Aorta (tissue), 5 donors: ENCODE results near the gene ATXN7. TPM values are rescaled to one million over a fixed set of nuclear protein-coding genes. Genes with fewer than 3 reads are reported as not detected.

ENCODE experiments used
- ATAC-seq: fragments of 200-7000 bp; cut with Tn5 transposase; one replicate; pipeline ENCODE4 v1.9.1; 2022; ENCODE audit warnings: moderate library complexity; ENCODE audit not compliant: low FRiP score
- DNase-seq, 2 donors: peaks; one replicate each; pipeline ENCODE4 v3.0.0-alpha.2; 2020
- H3K27ac ChIP-seq, 2 donors: one replicate each; pipeline ENCODE4 v1.5.1; 2013; ENCODE audit warnings: low read length in 2 of 2, mild to moderate bottlenecking in 2 of 2, moderate library complexity in 2 of 2, control low read depth in 1 of 2, inconsistent platforms in 1 of 2, low read depth in 1 of 2
- H3K27me3 ChIP-seq, 2 donors: one replicate each; pipeline ENCODE4 v1.6.1; 2013; ENCODE audit warnings: control low read depth in 1 of 2, low read length in 1 of 2, mild to moderate bottlenecking in 1 of 2, moderate library complexity in 1 of 2; ENCODE audit not compliant: insufficient read depth in 2 of 2, control insufficient read depth in 1 of 2
- H3K36me3 ChIP-seq, 2 donors: one replicate each; pipeline ENCODE4 v1.6.1; 2013; ENCODE audit warnings: control low read depth in 1 of 2, low read length in 1 of 2, mild to moderate bottlenecking in 1 of 2; ENCODE audit not compliant: insufficient read depth in 2 of 2, control insufficient read depth in 1 of 2
- H3K4me1 ChIP-seq, 2 donors: one replicate each; pipeline ENCODE4 v1.6.1; 2013; ENCODE audit warnings: low read length in 2 of 2, control low read depth in 1 of 2, mild to moderate bottlenecking in 1 of 2, moderate library complexity in 1 of 2; ENCODE audit not compliant: insufficient read depth in 2 of 2, control insufficient read depth in 1 of 2
- H3K4me3 ChIP-seq, 2 donors: one replicate each; pipeline ENCODE4 v1.5.1; 2013; ENCODE audit warnings: low read length in 2 of 2, control low read depth in 1 of 2, mild to moderate bottlenecking in 1 of 2
- H3K9me3 ChIP-seq: one replicate; pipeline ENCODE4 v1.6.1; 2013; ENCODE audit warnings: mild to moderate bottlenecking, low read length; ENCODE audit not compliant: control insufficient read depth
- WGBS, 2 donors: extraction: QIAGEN DNeasy Blood & Tissue Kit; methylation state at CpG; one replicate each; pipeline ENCODE4 v1.1.7; 2013; 5-methylcytosine and 5-hydroxymethylcytosine counted together
- intact Hi-C, 2 donors: fragments of 100-400 bp; cut with DNase I; formaldehyde crosslinking; loops; one replicate each; pipeline versions ENCODE4 v1.14.2 to v1.15.0; 2022
- polyA plus RNA-seq, 2 donors: library from polyadenylated mRNA; stranded (reverse); fragments of 200-250 nt; gene quantifications; one replicate each; pipeline ENCODE4 v1.2.3, GENCODE V29; 2013
- total RNA-seq, 2 donors: library from RNA; stranded (reverse); fragmentation: NEBNext Ultra II Directional; extraction: Animal tissue kit (Norgen Biotek cat#: 25700); gene quantifications; one replicate each; pipeline ENCODE4 v1.2.1, GENCODE V29; 2021
- donor health status: healthy with polysubstance abuse.
- donor health status: Bipolar disorder and iron deficiency.
- donor health status: DM: no; HTN: no; CAD: no.
- donor health status: DM: no; HTN: no; CAD: no.
- donor health status: DM: yes; HTN: yes; CAD: no.

The ATXN7 gene
- total and polyA plus RNA-seq, 4 donors = 4.1 to 52.5 (median 29.2) TPM

GRCh38 chr3:63872135-63872924, 8.7 kb downstream of the ATXN7 start:
- Histone ChIP-seq H3K9me3 (no peaks in the 10 kb centered on the region), H3K4me1 (peaks cover under 1 to 10% of the 10 kb centered on the region in 2 donors), H3K27me3 (no peaks in the 10 kb centered on the region), H3K36me3 (no peaks in the 10 kb centered on the region), H3K4me3 (no peak overlapping the region), H3K27ac (no peak overlapping the region)
- whole genome bisulfite sequencing, 2 donors = 88 to 90% methylated on average over 2 of the region's 2 CpGs
- intact Hi-C loops = no loop called here
- DNase-seq = no peak
- ATAC-seq = no peak

GRCh38 chr3:63874769-63875168, 11.1 kb downstream of the ATXN7 start:
- intact Hi-C loops = no loop called here
- Histone ChIP-seq H3K9me3 (no peaks in the 10 kb centered on the region), H3K27ac (no peak overlapping the region), H3K4me3 (no peak overlapping the region), H3K4me1 (peaks cover 2 to 14% of the 10 kb centered on the region in 2 donors), H3K27me3 (no peaks in the 10 kb centered on the region), H3K36me3 (no peaks in the 10 kb centered on the region)
- ATAC-seq = no peak
- DNase-seq = no peak
- WGBS, 2 donors = 94 to 96% methylated on average over 3 of the region's 3 CpGs

- intact Hi-C loops = no loop called here
- no peaks in the 10 kb centered on the region for H3K27me3 ChIP-seq
- H3K36me3 ChIP-seq = no peaks in the 10 kb centered on the region
- ATAC-seq (no peak), DNase-seq (no peak)
- 79 to 81% methylated on average over 2 of the region's 2 CpGs for WGBS, 2 donors
- peaks cover 2 to 14% of the 10 kb centered on the region in 2 donors for H3K4me1 ChIP-seq
- no peaks in the 10 kb centered on the region for H3K9me3 ChIP-seq
- no peak overlapping the region for H3K4me3 ChIP-seq
- H3K27ac ChIP-seq = no peak overlapping the region
Measured at GRCh38 chr3:63875510-63875909, 11.8 kb downstream of the ATXN7 start.

GRCh38 chr3:63876260-63876659, 12.6 kb downstream of the ATXN7 start:
- H3K27ac ChIP-seq = no peak overlapping the region
- no peaks in the 10 kb centered on the region for H3K27me3 ChIP-seq
- ATAC-seq = no peak
- no peaks in the 10 kb centered on the region for H3K36me3 ChIP-seq
- DNase-seq = no peak
- no peak overlapping the region for H3K4me3 ChIP-seq
- WGBS, 2 donors = 10 to 17% methylated on average over 3 of the region's 3 CpGs
- intact Hi-C loops = no loop called here
- no peaks in the 10 kb centered on the region for H3K9me3 ChIP-seq
- H3K4me1 ChIP-seq = peaks cover 2 to 11% of the 10 kb centered on the region in 2 donors

DNA sequence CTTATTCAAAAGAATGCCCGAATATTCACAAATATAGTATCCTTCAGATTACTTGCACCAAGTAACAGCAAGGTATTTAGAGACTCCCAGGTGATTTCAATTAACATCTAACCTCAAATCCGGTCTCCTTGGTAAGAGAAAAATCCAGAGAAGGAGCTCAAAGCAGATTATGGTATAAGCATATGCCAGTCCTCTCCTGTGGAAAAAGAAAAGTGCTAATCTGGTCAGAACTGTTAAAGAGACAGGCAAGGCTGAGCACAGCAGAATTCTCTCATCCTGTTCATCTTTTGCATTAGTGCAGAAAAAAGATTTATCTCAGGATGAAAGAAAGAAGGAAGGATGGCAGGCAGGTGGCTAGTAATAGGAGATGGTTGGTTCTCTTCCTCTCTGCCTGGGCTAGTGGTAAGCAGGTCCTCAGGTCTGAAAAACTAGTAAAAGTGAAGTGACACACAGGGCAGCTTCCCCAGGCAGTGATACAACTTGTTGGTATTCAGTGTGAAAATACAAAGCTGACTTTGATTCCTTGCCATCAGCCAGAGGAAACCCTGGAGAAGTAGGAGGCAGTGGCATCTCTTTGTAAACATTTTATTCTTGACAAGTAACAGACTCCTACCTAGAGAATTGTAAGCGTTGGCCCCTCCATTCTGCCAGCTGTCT, 14.2 kb downstream of the ATXN7 start:
- intact Hi-C loops = no loop called here
- Histone ChIP-seq H3K9me3 (no peaks in the 10 kb centered on the region), H3K36me3 (no peaks in the 10 kb centered on the region), H3K27me3 (no peaks in the 10 kb centered on the region), H3K4me1 (peaks cover 2 to 11% of the 10 kb centered on the region in 2 donors), H3K4me3 (no peak overlapping the region), H3K27ac (no peak overlapping the region)
- DNase-seq = no peak
- no peak for ATAC-seq
- 55 to 58% methylated on average over 3 of the region's 3 CpGs for WGBS, 2 donors

DNA sequence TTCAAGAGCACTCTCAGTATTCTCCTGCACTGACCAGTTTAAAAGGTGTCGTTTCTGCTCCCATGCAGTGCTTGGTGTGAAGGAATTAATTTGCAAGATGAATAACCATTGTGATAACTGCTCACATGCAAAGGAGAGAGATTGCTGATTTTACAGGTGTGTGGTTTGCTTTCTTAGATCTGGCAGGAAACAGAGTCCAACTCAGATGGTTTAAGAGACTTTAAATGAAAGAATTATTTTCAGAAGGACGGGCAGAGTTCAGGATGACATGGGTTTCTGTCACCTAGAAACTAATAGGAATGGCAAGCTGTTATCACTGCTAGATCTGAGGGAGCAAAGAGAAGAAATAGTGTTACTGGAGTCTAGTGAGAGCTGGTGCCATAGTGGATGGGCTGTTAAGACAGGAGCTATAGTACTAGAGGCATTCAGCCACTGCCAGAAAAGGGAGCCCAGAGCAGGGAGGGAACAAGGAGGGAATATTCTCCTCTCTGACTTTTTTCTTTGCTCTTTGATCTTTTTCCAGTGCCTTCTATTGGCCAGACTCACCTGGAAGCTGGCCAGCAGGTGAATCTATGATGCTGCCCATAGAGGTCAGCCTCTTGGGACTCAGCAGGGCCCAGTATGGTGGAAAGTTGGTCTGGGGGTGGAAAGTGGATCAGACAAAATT, 14.9 kb downstream of the ATXN7 start:
- intact Hi-C loops = no loop called here
- 70 to 72% methylated on average over 2 of the region's 2 CpGs for WGBS, 2 donors
- ATAC-seq (no peak), DNase-seq (no peak)
- Histone ChIP-seq H3K27ac (no peak overlapping the region), H3K9me3 (no peaks in the 10 kb centered on the region), H3K4me3 (no peak overlapping the region), H3K36me3 (no peaks in the 10 kb centered on the region), H3K4me1 (peaks cover 2 to 11% of the 10 kb centered on the region in 2 donors), H3K27me3 (no peaks in the 10 kb centered on the region)

GRCh38 chr3:63880653-63881052, 17.0 kb downstream of the ATXN7 start:
- no peak overlapping the region for H3K4me3 ChIP-seq
- DNase-seq (no peak), ATAC-seq (no peak)
- H3K4me1 ChIP-seq = peaks cover 2 to 7% of the 10 kb centered on the region in 2 donors
- 91 to 94% methylated on average over 5 of the region's 5 CpGs for WGBS, 2 donors
- no peak overlapping the region for H3K27ac ChIP-seq
- no peaks in the 10 kb centered on the region for H3K9me3 ChIP-seq
- no peaks in the 10 kb centered on the region for H3K27me3 ChIP-seq
- H3K36me3 ChIP-seq = no peaks in the 10 kb centered on the region
- intact Hi-C loops = no loop called here

DNA sequence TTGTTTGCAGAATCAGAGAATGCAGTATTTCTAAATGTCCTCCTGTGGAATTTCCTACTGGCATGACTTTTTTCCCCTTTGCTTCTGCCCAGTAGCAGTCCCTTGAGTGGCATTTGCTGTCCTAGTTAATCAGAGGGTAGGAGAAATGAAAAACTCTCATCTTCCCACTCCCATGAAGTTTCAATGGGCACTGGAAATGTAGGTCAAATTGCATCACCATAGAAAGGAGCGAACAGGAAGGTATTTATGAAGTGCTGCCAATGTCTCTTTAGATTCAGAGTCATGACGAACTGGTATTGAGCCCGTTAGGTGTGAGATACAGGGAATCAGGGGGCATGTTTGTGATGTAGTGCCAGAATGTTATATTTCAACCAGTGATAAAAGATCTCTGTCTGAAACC, 23.2 kb downstream of the ATXN7 start:
- peaks cover 2 to 3% of the 10 kb centered on the region in 2 donors for H3K4me1 ChIP-seq
- no peak overlapping the region for H3K4me3 ChIP-seq
- intact Hi-C loops = no loop called here
- H3K27me3 ChIP-seq = no peaks in the 10 kb centered on the region
- ATAC-seq (no peak), DNase-seq (no peak)
- H3K27ac ChIP-seq = no peak overlapping the region
- 61% methylated on average over 3 of the region's 3 CpGs for WGBS, 2 donors
- H3K36me3 ChIP-seq = no peaks in the 10 kb centered on the region
- H3K9me3 ChIP-seq = no peaks in the 10 kb centered on the region
